HK-2 (cell line): Measurements from ENCODE around the gene SLC43A2.
"Not testable (repeated sequence)": the region's sequence is repeated elsewhere in the genome, so short reads cannot be mapped to it uniquely, and the experiment has no call there.

ENCODE experiments used
- DNase-seq: peaks from one replicate; pipeline ENCODE4 v3.0.0-alpha.2; 2018; ENCODE audit not compliant: unreplicated experiment

The SLC43A2 gene

GRCh38 chr17:1539811-1540210, 88.8 kb downstream of the SLC43A2 start:
- no peak for DNase-seq

GRCh38 chr17:1535737-1536136, 92.9 kb downstream of the SLC43A2 start:
- DNase-seq = no peak

DNA sequence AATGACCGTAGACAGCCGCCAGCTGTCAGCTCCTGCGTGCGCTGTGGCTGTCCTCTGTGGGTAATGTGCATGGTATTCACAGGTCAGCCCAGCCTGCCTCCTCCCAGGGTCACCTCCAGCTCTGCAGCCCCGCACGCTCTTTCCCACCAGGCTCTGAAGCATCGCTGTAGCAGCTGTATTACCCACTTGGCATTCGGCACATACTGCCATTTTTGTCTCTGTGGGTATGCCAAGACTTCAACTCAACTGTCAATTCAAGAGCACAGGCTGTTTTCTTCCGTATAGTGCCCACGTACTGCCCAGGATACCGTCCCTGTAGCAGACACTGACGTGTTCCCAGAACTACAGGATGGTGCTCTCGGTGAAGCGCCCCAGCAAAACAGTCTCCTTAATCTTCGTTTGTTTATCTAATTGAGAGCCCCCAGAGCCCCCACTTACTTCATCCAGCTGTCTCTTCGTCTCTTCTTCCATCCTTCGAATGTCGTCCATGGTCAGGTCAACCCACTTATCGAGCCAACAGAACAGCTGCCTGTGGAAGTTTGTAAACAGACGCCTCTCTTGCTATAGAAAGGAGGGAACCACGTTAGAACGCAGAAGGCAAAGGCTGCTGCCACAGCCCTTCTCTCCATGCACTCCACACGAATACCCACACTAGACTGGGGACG, 94.8 kb downstream of the SLC43A2 start:
- DNase-seq = no peak

DNA sequence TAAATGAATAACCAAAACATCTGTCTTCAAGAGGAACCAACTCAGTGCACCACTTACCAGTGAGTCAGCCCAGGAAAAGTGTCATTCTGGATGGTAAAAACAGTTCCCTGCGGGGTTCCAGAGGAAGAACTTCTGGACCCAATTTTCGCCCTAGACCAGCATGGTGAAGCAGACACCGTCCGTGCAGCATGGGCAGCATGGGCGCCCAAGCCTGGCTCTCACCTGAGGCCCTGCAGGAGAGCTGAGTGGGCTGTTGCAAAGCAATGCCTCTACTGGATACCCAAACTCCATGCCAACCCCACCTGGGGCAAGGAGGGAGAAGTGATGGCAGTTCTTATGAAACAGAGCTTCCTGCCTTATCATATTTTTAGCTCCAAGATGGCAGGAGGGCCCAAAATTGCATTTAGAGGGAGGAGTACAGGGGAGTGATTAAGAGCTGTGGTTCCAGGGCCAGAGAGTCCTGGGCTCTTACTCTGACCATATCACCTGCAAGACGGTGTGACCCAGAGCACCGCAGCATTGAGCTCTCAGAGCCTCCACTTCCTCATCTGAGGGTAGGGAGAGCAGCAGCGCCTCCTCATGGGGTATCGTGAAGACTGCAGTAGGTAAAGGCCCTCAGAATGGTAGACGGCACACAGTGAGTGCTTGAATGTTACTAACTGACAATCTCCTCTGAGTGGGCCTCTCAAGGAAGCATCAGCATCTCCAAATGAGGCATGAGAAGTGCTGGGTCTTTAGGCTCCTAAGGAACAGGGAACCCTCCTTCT, 95.6 kb downstream of the SLC43A2 start:
- no peak for DNase-seq

DNA sequence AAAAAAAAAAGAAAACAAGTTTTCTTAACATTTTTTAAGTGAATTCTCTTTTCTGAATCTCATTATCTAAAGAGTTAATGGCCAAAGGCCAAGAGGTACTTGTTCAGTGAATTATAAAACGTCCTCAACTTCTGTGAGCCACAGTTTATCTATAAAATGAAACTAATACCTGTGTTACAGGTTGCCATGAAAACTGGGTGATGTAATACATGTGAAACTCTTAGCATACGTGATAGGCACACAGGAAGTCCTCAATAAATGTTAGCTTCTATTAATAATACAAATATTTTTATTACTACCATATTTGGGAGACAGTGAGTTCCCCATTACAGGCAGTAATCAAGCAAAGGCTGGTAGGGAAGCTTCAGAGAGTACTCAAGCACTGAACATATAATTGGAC, 98.8 kb downstream of the SLC43A2 start:
- no peak for DNase-seq

- not testable (repeated sequence) for DNase-seq
Observed at GRCh38 chr17:1526876-1527275, 101.8 kb downstream of the SLC43A2 start.

DNA sequence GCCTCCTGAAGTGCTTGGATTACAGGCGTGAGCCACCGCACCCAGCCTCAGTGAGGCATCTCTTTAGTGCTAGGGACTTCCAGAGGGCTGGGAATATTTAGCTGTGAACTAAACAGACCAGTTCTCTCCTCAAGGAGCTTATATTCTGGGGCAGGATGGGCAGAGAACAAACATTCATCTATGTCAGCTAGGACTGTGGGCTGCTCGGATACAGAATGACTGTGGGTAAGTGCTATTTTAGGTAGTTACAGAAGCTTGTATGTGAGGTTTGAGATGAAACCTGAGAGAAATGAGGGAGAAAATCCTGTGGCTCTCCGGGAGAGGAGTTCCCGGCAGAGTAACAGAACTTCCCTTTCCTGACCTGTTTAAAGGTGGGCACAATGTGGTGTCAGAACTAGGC, 106.0 kb downstream of the SLC43A2 start:
- DNase-seq = no peak

DNA sequence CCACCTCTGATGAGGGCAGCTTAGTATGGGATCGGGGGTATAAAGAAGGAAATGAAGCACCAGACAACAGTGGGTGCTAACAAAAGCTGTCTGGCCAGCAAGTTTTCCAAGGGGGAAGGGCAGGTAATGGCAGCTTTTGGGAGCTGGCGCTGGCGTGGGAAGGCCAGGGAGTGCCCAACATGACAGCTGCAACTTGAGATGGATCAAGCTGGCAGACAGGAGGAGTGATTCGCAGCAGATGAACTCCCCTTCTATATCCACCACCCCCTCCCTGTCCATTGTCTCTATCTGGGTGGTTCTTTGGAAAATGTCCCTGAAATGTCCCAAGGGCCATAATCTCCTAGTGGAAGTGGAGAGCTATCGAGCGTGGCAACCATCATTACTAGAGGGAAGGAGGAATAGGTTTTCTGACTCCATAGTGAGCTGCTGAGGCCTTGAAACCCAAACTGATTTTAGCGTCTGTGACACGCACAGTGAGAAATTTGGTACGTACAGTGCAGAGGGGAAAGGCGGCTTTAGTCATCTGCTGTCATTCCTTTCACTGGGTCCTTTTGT, 107.5 kb downstream of the SLC43A2 start:
- no peak for DNase-seq

- DNase-seq = no peak
Observed at GRCh38 chr17:1519678-1520077, 109.0 kb downstream of the SLC43A2 start.
